Thyroid gland (tissue), 4 donors: ENCODE measurements around the gene LOXHD1. TPM values are rescaled to one million over a fixed set of nuclear protein-coding genes. Genes with fewer than 3 reads are reported as not detected.

ENCODE experiments used
- DNase-seq, 2 donors: peaks; one replicate each; pipeline ENCODE4 v3.0.0-alpha.2; 2019
- H3K27ac ChIP-seq, 3 donors: fragments of 200-600 bp; sonication (generic); 1 replicate in 2 of 3; 2 replicates in 1 of 3; pipeline ENCODE4 v1.5.1; 2016 to 2019; ENCODE audit warnings: mild to moderate bottlenecking in 1 of 3, moderate library complexity in 1 of 3
- H3K27me3 ChIP-seq: fragments of 200-600 bp; sonication (generic); one replicate; pipeline ENCODE4 v1.5.1; 2019
- H3K36me3 ChIP-seq, 2 donors: fragments of 200-600 bp; sonication (generic); one replicate each; pipeline ENCODE4 v1.5.1; 2016 to 2019
- H3K4me1 ChIP-seq, 2 donors: fragments of 200-600 bp; sonication (generic); one replicate each; pipeline ENCODE4 v1.5.1; 2017 to 2019
- H3K4me3 ChIP-seq, 3 donors: fragments of 200-600 bp; sonication (generic); replicated peaks in 1 of 3; 1 replicate in 2 of 3; 2 replicates in 1 of 3; pipeline ENCODE4 v1.5.1; 2016; ENCODE audit warnings: mild to moderate bottlenecking in 1 of 3
- H3K9me3 ChIP-seq: fragments of 200-600 bp; sonication (generic); one replicate; pipeline ENCODE4 v1.5.1; 2017
- POLR2A ChIP-seq, 2 donors: fragments of 450-650 bp; IDR thresholded peaks; one replicate each; pipeline ENCODE4 v1.6.1; 2017; ENCODE audit warnings: antibody characterized with exemption in 2 of 2, mild to moderate bottlenecking in 2 of 2, moderate library complexity in 1 of 2
- WGBS, 2 donors: methylation state at CpG; one replicate each; pipeline ENCODE4 v1.1.5; 2017; 5-methylcytosine and 5-hydroxymethylcytosine counted together
- intact Hi-C: fragments of 100-400 bp; cut with DNase I; formaldehyde crosslinking; loops from one replicate; pipeline ENCODE4 v1.15.1; 2023
- total RNA-seq, 4 donors: library from RNA; depleted of rRNA; stranded (reverse); fragments of >200 nt; gene quantifications; one replicate each; pipeline ENCODE4 v1.2.3, GENCODE V29; 2016
- TF ChIP-seq, protein P1 (sequence below), 6 experiments: fragments of 200-600 bp in 3 of 6; fragments of 450-650 bp in 3 of 6; sonication (generic) in 3 of 6; IDR thresholded peaks; one replicate each; pipeline ENCODE4 v1.5.1; 2016 to 2019; ENCODE audit warnings: antibody characterized with exemption in 6 of 6, mild to moderate bottlenecking in 2 of 6, inconsistent platforms in 1 of 6, moderate library complexity in 1 of 6

LOXHD1 gene
- total RNA-seq, 4 donors from 2014 or later, result 0.11 to 0.83 (median 0.32) TPM

DNA sequence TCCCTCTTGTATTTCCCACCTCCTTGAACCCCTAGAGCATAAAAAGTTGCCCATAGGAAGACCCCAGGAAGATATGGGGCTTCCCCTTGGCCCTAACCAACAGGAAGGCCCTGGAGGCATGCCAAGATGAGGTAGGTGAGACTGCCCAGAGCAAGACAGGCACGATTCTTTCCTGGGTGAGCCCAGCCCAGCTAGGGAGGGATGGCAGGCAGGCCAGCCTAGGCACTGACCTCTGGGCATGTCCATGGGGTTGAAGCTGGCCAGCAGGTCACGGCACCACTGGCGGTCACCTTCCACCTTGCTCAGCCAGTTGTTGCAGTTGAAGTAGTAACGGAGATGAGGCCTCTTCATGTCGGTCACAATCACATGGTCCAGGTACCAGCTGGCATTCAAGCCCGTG, 17.6 kb downstream of the LOXHD1 start:
- Histone ChIP-seq H3K27ac (no peak overlapping the region), H3K36me3 (no peaks in the 10 kb centered on the region), H3K27me3 (no peaks in the 10 kb centered on the region), H3K4me1 (no peaks in the 10 kb centered on the region), H3K9me3 (no peaks in the 10 kb centered on the region), H3K4me3 (no peak overlapping the region)
- TF ChIP-seq POLR2A (IDR thresholded peaks at IDR 0.05), result no peak
- TF ChIP-seq, protein P1, sequence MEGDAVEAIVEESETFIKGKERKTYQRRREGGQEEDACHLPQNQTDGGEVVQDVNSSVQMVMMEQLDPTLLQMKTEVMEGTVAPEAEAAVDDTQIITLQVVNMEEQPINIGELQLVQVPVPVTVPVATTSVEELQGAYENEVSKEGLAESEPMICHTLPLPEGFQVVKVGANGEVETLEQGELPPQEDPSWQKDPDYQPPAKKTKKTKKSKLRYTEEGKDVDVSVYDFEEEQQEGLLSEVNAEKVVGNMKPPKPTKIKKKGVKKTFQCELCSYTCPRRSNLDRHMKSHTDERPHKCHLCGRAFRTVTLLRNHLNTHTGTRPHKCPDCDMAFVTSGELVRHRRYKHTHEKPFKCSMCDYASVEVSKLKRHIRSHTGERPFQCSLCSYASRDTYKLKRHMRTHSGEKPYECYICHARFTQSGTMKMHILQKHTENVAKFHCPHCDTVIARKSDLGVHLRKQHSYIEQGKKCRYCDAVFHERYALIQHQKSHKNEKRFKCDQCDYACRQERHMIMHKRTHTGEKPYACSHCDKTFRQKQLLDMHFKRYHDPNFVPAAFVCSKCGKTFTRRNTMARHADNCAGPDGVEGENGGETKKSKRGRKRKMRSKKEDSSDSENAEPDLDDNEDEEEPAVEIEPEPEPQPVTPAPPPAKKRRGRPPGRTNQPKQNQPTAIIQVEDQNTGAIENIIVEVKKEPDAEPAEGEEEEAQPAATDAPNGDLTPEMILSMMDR (IDR thresholded peaks at IDR 0.05), result no peak
- DNase-seq, result no peak
- intact Hi-C loops, result no loop called here
- 64 to 85% methylated on average over 6 of the region's 6 CpGs for WGBS, 2 donors

- no peaks in the 10 kb centered on the region for H3K4me1 ChIP-seq
- H3K27ac ChIP-seq, result no peak overlapping the region
- intact Hi-C loops, result no loop called here
- H3K4me3 ChIP-seq, result no peak overlapping the region
- H3K27me3 ChIP-seq, result no peaks in the 10 kb centered on the region
- no peak for DNase-seq
- no peaks in the 10 kb centered on the region for H3K36me3 ChIP-seq
- no peaks in the 10 kb centered on the region for H3K9me3 ChIP-seq
- WGBS, 2 donors, result 87 to 88% methylated on average over 7 of the region's 7 CpGs
- no peak for TF ChIP-seq POLR2A (IDR thresholded peaks at IDR 0.05)
- TF ChIP-seq, protein P1 (IDR thresholded peaks at IDR 0.05), result no peak
These were observed 20.9 kb downstream of the LOXHD1 start for GRCh38 chr18:46636040-46636630.

DNA sequence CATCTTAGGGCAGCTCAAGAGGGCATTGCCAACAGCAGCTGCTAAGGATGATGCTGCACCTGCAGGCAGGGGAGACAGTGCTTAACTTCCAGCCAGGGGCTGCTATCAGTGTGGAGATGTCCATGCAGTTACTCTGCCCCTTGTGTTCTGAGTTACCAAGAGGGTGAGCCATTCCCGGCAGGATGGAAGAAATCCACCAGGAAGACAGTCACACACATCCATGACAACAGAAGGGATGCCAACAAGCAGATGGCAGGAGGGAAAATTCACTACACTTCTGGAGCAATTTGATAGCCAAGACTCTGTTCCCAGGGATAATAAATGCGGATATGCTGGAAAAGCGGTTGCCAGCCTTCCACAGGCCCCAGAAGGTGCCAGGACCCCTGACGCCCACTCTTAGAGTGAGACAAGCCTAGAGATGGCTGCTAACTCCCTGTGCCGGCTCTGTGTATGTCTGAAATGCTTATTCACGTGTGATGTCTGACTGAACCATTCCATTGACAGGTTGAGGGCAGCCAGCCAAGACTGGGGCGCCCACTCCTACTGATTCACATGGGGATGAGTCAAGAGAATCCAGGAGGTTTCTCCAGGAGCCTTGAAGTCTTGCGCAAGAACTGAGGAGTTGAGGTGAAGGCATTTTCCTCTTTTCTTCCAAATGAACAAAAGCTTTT, 24.5 kb downstream of the LOXHD1 start:
- no peaks in the 10 kb centered on the region for H3K4me1 ChIP-seq
- TF ChIP-seq, protein P1 (IDR thresholded peaks at IDR 0.05), result no peak
- TF ChIP-seq POLR2A (IDR thresholded peaks at IDR 0.05), result no peak
- H3K36me3 ChIP-seq, result no peaks in the 10 kb centered on the region
- H3K9me3 ChIP-seq, result no peaks in the 10 kb centered on the region
- 82 to 91% methylated on average over 8 of the region's 8 CpGs for WGBS, 2 donors
- no peak overlapping the region for H3K27ac ChIP-seq
- no peaks in the 10 kb centered on the region for H3K27me3 ChIP-seq
- no peak overlapping the region for H3K4me3 ChIP-seq
- DNase-seq, result no peak
- intact Hi-C loops, result no loop called here

DNA sequence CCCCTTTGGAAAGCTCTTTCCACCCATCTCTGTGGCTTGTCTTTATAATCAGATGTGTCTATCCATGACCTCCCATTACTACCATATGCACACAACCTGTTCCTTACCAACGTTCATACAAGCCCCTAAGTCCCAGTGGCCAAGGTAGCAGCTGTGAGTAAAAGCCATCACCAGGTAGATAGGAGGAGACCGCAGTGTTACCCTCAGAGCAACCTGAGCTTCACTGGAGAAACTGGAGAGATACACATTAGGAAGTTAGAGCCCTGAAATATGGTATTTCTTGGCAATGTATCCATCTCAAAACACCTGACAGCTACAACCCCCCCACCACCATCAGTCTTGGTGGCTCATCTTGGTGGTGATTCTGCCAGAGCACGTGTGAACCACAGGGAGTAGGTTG, 26.0 kb downstream of the LOXHD1 start:
- no peak overlapping the region for H3K4me3 ChIP-seq
- no peaks in the 10 kb centered on the region for H3K27me3 ChIP-seq
- no peaks in the 10 kb centered on the region for H3K4me1 ChIP-seq
- DNase-seq, result no peak
- no peak for TF ChIP-seq POLR2A (IDR thresholded peaks at IDR 0.05)
- no peaks in the 10 kb centered on the region for H3K36me3 ChIP-seq
- H3K9me3 ChIP-seq, result no peaks in the 10 kb centered on the region
- WGBS, 2 donors, result 86 to 88% methylated on average over 3 of the region's 3 CpGs
- intact Hi-C loops, result no loop called here
- H3K27ac ChIP-seq, result no peak overlapping the region

DNA sequence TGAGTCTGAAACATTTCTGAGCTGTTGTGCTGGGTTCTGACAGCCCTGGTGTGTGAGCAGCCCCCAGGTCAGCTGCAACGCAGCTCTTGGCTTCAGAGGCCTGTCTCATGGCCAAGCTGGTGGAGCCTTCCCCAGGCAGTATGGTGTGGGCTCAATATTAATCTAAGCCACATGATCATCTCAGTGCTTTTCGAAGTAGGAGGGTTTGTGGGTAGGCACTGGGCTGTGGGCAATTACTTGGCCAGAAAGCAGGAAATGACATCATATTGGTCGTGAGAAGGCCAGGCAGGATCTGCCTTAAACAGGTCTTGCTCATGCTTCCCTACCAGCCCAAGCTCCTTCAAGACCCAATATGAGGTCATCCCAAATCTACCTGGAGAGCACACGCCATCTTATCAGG, 26.9 kb downstream of the LOXHD1 start:
- intact Hi-C loops, result no loop called here
- Histone ChIP-seq H3K4me1 (no peaks in the 10 kb centered on the region), H3K9me3 (no peaks in the 10 kb centered on the region), H3K36me3 (no peaks in the 10 kb centered on the region), H3K4me3 (no peak overlapping the region), H3K27ac (no peak overlapping the region), H3K27me3 (no peaks in the 10 kb centered on the region)
- WGBS, 2 donors, result 70 to 87% methylated on average over 4 of the region's 4 CpGs
- TF ChIP-seq, protein P1 (IDR thresholded peaks at IDR 0.05), result no peak
- TF ChIP-seq POLR2A (IDR thresholded peaks at IDR 0.05), result no peak
- DNase-seq, result no peak
